ENCODE results near the gene P2RX4.

P2RX4 gene

GRCh38 chr12:121273364-121273896 lies 63.5 kb downstream of the P2RX4 start:
- TF ChIP-seq CTCF (IDR thresholded peaks at IDR 0.05; ENCODE audit: low read depth, low read length, missing control alignments): no peak
- H3K27ac ChIP-seq: no peak overlapping the region
- in situ Hi-C loops (cut with HindIII; ENCODE audit: low pct_ligation_motif_present, low sequenced_read_pairs): no loop called here
- DNase-seq: no peak
- H3K27me3 ChIP-seq (replicated peaks): no peaks in the 10 kb centered on the region
- H3K36me3 ChIP-seq (replicated peaks): peaks cover 18% of the 10 kb centered on the region
- H3K4me3 ChIP-seq (ENCODE audit: low read depth, low read length): no peak overlapping the region

GRCh38 chr12:121274036-121274763 lies 64.3 kb downstream of the P2RX4 start:
- no peaks in the 10 kb centered on the region for H3K27me3 ChIP-seq (replicated peaks)
- no peak overlapping the region for H3K27ac ChIP-seq
- no peak for TF ChIP-seq CTCF (IDR thresholded peaks at IDR 0.05; ENCODE audit: low read depth, low read length, missing control alignments)
- H3K4me3 ChIP-seq (ENCODE audit: low read depth, low read length): no peak overlapping the region
- DNase-seq: no peak
- H3K36me3 ChIP-seq (replicated peaks): peaks cover 12% of the 10 kb centered on the region
- in situ Hi-C loops (cut with HindIII; ENCODE audit: low pct_ligation_motif_present, low sequenced_read_pairs): no loop called here

GRCh38 chr12:121277374-121277759 lies 67.4 kb downstream of the P2RX4 start:
- Histone ChIP-seq H3K4me3 (ENCODE audit: low read depth, low read length) (no peak overlapping the region), H3K27me3 (replicated peaks) (no peaks in the 10 kb centered on the region), H3K36me3 (replicated peaks) (peaks cover 6% of the 10 kb centered on the region), H3K27ac (peak overlapping the region; percentile 53)
- in situ Hi-C loops (cut with HindIII; ENCODE audit: low pct_ligation_motif_present, low sequenced_read_pairs): no loop called here
- DNase-seq: no peak
- TF ChIP-seq CTCF (IDR thresholded peaks at IDR 0.05; ENCODE audit: low read depth, low read length, missing control alignments): no peak

- peaks cover 10% of the 10 kb centered on the region for H3K36me3 ChIP-seq (replicated peaks)
- no peak for DNase-seq
- no peak overlapping the region for H3K27ac ChIP-seq
- no peaks in the 10 kb centered on the region for H3K27me3 ChIP-seq (replicated peaks)
- H3K4me3 ChIP-seq (ENCODE audit: low read depth, low read length): no peak overlapping the region
- no peak for TF ChIP-seq CTCF (IDR thresholded peaks at IDR 0.05; ENCODE audit: low read depth, low read length, missing control alignments)
- in situ Hi-C loops (cut with HindIII; ENCODE audit: low pct_ligation_motif_present, low sequenced_read_pairs): no loop called here
These were observed 68.5 kb downstream of the P2RX4 start for GRCh38 chr12:121278169-121279070.

GRCh38 chr12:121279071-121279375 lies 69.1 kb downstream of the P2RX4 start:
- no peak for TF ChIP-seq CTCF (IDR thresholded peaks at IDR 0.05; ENCODE audit: low read depth, low read length, missing control alignments)
- Histone ChIP-seq H3K4me3 (ENCODE audit: low read depth, low read length) (no peak overlapping the region), H3K27me3 (replicated peaks) (no peaks in the 10 kb centered on the region), H3K27ac (no peak overlapping the region), H3K36me3 (replicated peaks) (peaks cover 7% of the 10 kb centered on the region)
- no peak for DNase-seq
- in situ Hi-C loops (cut with HindIII; ENCODE audit: low pct_ligation_motif_present, low sequenced_read_pairs): no loop called here

All from brain microvascular endothelial cell (primary cell).